Esophagus muscularis mucosa (tissue), 4 donors: ENCODE data around the gene HCFC1.

Experiments used
- CTCF ChIP-seq, 3 experiments: fragments of 200-600 bp in 2 of 3; fragments of 450-650 bp in 1 of 3; sonication (generic) in 2 of 3; IDR thresholded peaks; one replicate each; pipeline ENCODE4 v1.5.1; 2017 to 2019; ENCODE audit warnings: antibody characterized with exemption in 3 of 3, mild to moderate bottlenecking in 2 of 3, moderate library complexity in 1 of 3
- EP300 ChIP-seq: sonication (generic); formaldehyde crosslinking; IDR thresholded peaks from one replicate; pipeline ENCODE4 v1.6.1; 2017; ENCODE audit warnings: antibody characterized with exemption
- POLR2A ChIP-seq: fragments of 450-650 bp; IDR thresholded peaks from one replicate; pipeline ENCODE4 v1.6.1; 2017; ENCODE audit warnings: antibody characterized with exemption, moderate library complexity, mild to moderate bottlenecking, low read depth

GRCh38 chrX:153935326-153935851 is 36.2 kb downstream of the HCFC1 start:
- no peak for TF ChIP-seq EP300
- TF ChIP-seq CTCF (IDR thresholded peaks at IDR 0.05): no peak
- no peak for TF ChIP-seq POLR2A
